Esophagus squamous epithelium (tissue), 5 donors: ENCODE results near the gene GPC6. TPM values are rescaled to one million over a fixed set of nuclear protein-coding genes. Genes with fewer than 3 reads are reported as not detected.

Source experiments
- DNase-seq: peaks from one replicate; lab custom pipeline; 2025; lab: John Stamatoyannopoulos, UW
- H3K27ac ChIP-seq, 4 donors: fragments of 200-600 bp; sonication (generic); one replicate each; pipeline ENCODE4 v1.5.1; 2016 to 2019; ENCODE audit warnings: mild to moderate bottlenecking in 1 of 4
- H3K27me3 ChIP-seq, 4 donors: fragments of 200-600 bp; sonication (generic); 1 replicate in 3 of 4; 2 replicates in 1 of 4; pipeline versions ENCODE4 v1.5.1 to v1.6.0; 2017 to 2021; ENCODE audit warnings: antibody characterized with exemption in 1 of 4
- H3K36me3 ChIP-seq, 3 donors: fragments of 200-600 bp; sonication (generic); one replicate each; pipeline ENCODE4 v1.5.1; 2016 to 2019
- H3K4me1 ChIP-seq, 3 donors: fragments of 200-600 bp; sonication (generic); one replicate each; pipeline ENCODE4 v1.5.1; 2017 to 2019
- H3K4me3 ChIP-seq, 4 donors: fragments of 200-600 bp; sonication (generic); 1 replicate in 3 of 4; 2 replicates in 1 of 4; pipeline ENCODE4 v1.5.1; 2016 to 2019; ENCODE audit warnings: mild to moderate bottlenecking in 2 of 4, moderate library complexity in 1 of 4
- H3K9me3 ChIP-seq, 3 donors: fragments of 200-600 bp; sonication (generic); one replicate each; pipeline ENCODE4 v1.5.1; 2016 to 2019
- CTCF ChIP-seq, 6 experiments: fragments of 450-650 bp in 4 of 6; fragments of 200-600 bp in 2 of 6; sonication (generic) in 2 of 6; IDR thresholded peaks; one replicate each; pipeline ENCODE4 v1.5.1; 2016 to 2019; ENCODE audit warnings: antibody characterized with exemption in 6 of 6, mild to moderate bottlenecking in 4 of 6, moderate library complexity in 4 of 6
- POLR2A ChIP-seq, 4 donors: fragments of 450-650 bp; IDR thresholded peaks; one replicate each; pipeline ENCODE4 v1.6.1; 2017; ENCODE audit warnings: antibody characterized with exemption in 4 of 4, mild to moderate bottlenecking in 4 of 4, moderate library complexity in 3 of 4
- WGBS, 2 donors: methylation state at CpG; one replicate each; pipeline ENCODE4 v1.1.5; 2018; 5-methylcytosine and 5-hydroxymethylcytosine counted together
- intact Hi-C: fragments of 100-400 bp; cut with DNase I; formaldehyde crosslinking; loops from one replicate; pipeline ENCODE4 v1.15.0; 2022
- total RNA-seq, 4 donors: library from RNA; depleted of rRNA; stranded (reverse); fragments of >200 nt; gene quantifications; one replicate each; pipeline ENCODE4 v1.1.0, GENCODE V29; 2016
- donor health status: DM: yes; HTN: yes; CAD: no.

The GPC6 gene
- total RNA-seq, 4 donors from 2014 or later, result 0.57 to 8.6 (median 2.6) TPM

GRCh38 chr13:93502987-93503615 is 276.5 kb downstream of the GPC6 start:
- Histone ChIP-seq H3K9me3 (no peaks in the 10 kb centered on the region), H3K36me3 (no peaks in the 10 kb centered on the region), H3K27ac (no peak overlapping the region), H3K27me3 (no peaks in the 10 kb centered on the region), H3K4me3 (no peak overlapping the region), H3K4me1 (no peaks in the 10 kb centered on the region)
- no peak for DNase-seq
- TF ChIP-seq CTCF (IDR thresholded peaks at IDR 0.05), result no peak
- TF ChIP-seq POLR2A (IDR thresholded peaks at IDR 0.05), result no peak
- WGBS, 2 donors, result 53 to 62% methylated on average over 1 of the region's 1 CpG
- intact Hi-C loops, result no loop called here

- Histone ChIP-seq H3K27me3 (no peaks in the 10 kb centered on the region), H3K27ac (no peak overlapping the region), H3K4me3 (no peak overlapping the region), H3K4me1 (no peaks in the 10 kb centered on the region), H3K9me3 (no peaks in the 10 kb centered on the region), H3K36me3 (no peaks in the 10 kb centered on the region)
- 64 to 73% methylated on average over 3 of the region's 3 CpGs for WGBS, 2 donors
- no peak for DNase-seq
- TF ChIP-seq CTCF (IDR thresholded peaks at IDR 0.05), result no peak
- intact Hi-C loops, result no loop called here
These were observed 278.7 kb downstream of the GPC6 start for GRCh38 chr13:93505104-93505952.

GRCh38 chr13:93511011-93511410 is 284.4 kb downstream of the GPC6 start:
- no peak overlapping the region for H3K27ac ChIP-seq

GRCh38 chr13:93515267-93515666 is 288.7 kb downstream of the GPC6 start:
- H3K4me3 ChIP-seq, result no peak overlapping the region
- no peaks in the 10 kb centered on the region for H3K4me1 ChIP-seq
- no peak for DNase-seq
- TF ChIP-seq CTCF (IDR thresholded peaks at IDR 0.05), result no peak
- no peak for TF ChIP-seq POLR2A (IDR thresholded peaks at IDR 0.05)
- no peaks in the 10 kb centered on the region for H3K9me3 ChIP-seq
- no peaks in the 10 kb centered on the region for H3K27me3 ChIP-seq
- intact Hi-C loops, result no loop called here
- H3K27ac ChIP-seq, result no peak overlapping the region
- no peaks in the 10 kb centered on the region for H3K36me3 ChIP-seq

More at GRCh38 chr13:93511011-93511410, 284.4 kb downstream of the GPC6 start:
- Histone ChIP-seq H3K36me3 (no peaks in the 10 kb centered on the region), H3K9me3 (no peaks in the 10 kb centered on the region), H3K4me1 (no peaks in the 10 kb centered on the region), H3K27me3 (no peaks in the 10 kb centered on the region), H3K4me3 (no peak overlapping the region)
- WGBS, 2 donors, result 36 to 43% methylated on average over 2 of the region's 2 CpGs
- TF ChIP-seq POLR2A (IDR thresholded peaks at IDR 0.05), result no peak
- TF ChIP-seq CTCF (IDR thresholded peaks at IDR 0.05), result no peak
- intact Hi-C loops, result no loop called here
- DNase-seq, result no peak

- no peak for TF ChIP-seq CTCF (IDR thresholded peaks at IDR 0.05)
- H3K27ac ChIP-seq, result no peak overlapping the region
- no peaks in the 10 kb centered on the region for H3K9me3 ChIP-seq
- H3K4me3 ChIP-seq, result no peak overlapping the region
- no peaks in the 10 kb centered on the region for H3K27me3 ChIP-seq
- no peaks in the 10 kb centered on the region for H3K4me1 ChIP-seq
- H3K36me3 ChIP-seq, result no peaks in the 10 kb centered on the region
- DNase-seq, result no peak
- intact Hi-C loops, result no loop called here
These were observed 291.1 kb downstream of the GPC6 start for GRCh38 chr13:93517658-93518057.
